ENCODE data around the gene DDRGK1.

- TF ChIP-seq POLR2A (IDR thresholded peaks at IDR 0.05; ENCODE audit: low read length) (no peak), GATA1 (IDR thresholded peaks at IDR 0.05; ENCODE audit: low read depth, low read length) (no peak)
These were observed 18.4 kb upstream of the DDRGK1 start for GRCh38 chr20:3222635-3223600.

Measured in erythroblast (primary cell).